ENCODE data around the gene FPR3.

GRCh38 chr19:51799774-51800472, 5.0 kb downstream of the FPR3 start:
- TF ChIP-seq CTCF (IDR thresholded peaks at IDR 0.05; ENCODE audit: insufficient read depth, low read length, poor library complexity, severe bottlenecking) (no peak), EZH2phosphoT487 (conservative IDR thresholded peaks at IDR 0.05; ENCODE audit: low read length) (no peak)
